Stimulated activated CD4-positive, alpha-beta T cell treated with anti-CD3 and anti-CD28 coated beads, Interleukin-2, amount 100 ng/mL, for 24 hours (primary cell): Measurements from ENCODE around the gene GNG2.

Experiments
- DNase-seq, 2 donors: peaks; one replicate each; pipeline ENCODE4 v3.0.0-alpha.2; 2020

Gene GNG2

DNA sequence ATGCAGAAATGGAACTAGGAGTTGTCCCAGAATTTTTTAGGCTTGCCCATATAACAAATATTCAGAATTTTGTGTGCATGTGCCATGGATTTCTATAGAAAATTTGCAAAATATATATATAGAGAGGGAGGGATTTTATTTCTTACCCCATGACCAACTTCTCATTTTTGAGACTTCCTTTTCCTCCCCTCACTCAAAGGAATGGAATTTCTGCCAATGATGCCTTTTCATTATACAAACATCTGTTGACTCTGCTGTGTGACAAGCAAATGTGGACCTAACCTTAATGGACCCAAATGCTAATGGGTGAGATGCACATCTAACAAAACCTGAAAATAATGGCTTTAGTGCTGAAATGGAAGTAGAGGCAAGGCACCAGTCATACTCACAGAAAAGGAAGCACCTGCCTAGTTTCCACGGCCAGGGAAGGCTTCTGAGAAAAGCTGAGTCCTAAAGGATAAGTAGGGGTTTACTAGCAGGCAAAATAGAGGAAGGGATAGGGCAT lies 3.6 kb upstream of the GNG2 start:
- no peak for DNase-seq

GRCh38 chr14:51859131-51859530 lies 1.3 kb upstream of the GNG2 start:
- DNase-seq = no peak

- no peak for DNase-seq
Measured at GRCh38 chr14:51860825-51861499, 550 bp downstream of the GNG2 start.

DNA sequence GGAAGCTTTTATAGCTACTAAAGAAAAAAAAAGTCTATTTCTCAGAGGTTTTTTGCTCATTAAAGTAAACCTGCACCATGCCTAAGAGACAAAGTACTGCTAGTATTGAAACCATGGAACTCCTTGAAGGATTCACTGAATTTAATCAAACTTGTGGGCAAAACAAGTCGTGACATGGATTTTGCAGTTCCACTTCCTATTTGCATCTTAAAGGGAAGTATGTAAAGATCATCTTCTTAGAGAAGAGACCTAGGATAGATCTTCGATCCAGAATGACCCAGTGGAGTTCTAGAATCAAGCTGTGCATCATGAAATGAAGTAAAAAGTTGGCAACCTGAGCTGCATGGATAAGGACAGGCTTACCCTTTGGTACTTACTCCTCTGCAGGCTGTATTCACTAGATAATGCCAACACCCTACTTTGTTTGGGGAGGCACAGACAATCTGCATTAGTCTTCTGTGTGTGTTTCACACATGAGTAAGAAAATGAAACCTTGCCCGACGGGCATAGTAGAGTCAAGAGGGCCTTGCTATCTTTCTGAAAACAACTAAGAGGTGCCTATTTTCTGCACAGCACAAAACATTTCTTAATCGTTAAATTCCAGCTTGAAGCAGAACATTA lies 1.9 kb downstream of the GNG2 start:
- DNase-seq = no peak

DNA sequence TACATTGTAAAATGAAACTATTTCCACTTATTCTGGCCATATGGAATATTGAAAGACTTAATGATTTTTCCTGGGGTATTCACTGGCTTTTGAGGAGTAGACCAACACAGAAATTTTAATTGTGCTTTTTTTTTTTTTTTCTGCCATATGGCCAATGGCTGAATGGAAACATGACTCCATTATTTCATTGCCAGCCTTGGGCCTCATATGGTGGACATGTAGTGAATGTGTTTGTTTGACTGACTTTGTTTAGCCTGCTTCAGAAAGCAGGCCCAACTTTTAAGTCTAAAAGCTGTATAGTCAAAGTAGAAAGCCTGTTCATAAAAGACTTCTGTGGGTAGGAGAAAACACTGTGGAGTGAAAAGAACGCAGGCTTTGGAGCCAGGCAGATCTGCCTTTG lies 2.4 kb downstream of the GNG2 start:
- no peak for DNase-seq

DNA sequence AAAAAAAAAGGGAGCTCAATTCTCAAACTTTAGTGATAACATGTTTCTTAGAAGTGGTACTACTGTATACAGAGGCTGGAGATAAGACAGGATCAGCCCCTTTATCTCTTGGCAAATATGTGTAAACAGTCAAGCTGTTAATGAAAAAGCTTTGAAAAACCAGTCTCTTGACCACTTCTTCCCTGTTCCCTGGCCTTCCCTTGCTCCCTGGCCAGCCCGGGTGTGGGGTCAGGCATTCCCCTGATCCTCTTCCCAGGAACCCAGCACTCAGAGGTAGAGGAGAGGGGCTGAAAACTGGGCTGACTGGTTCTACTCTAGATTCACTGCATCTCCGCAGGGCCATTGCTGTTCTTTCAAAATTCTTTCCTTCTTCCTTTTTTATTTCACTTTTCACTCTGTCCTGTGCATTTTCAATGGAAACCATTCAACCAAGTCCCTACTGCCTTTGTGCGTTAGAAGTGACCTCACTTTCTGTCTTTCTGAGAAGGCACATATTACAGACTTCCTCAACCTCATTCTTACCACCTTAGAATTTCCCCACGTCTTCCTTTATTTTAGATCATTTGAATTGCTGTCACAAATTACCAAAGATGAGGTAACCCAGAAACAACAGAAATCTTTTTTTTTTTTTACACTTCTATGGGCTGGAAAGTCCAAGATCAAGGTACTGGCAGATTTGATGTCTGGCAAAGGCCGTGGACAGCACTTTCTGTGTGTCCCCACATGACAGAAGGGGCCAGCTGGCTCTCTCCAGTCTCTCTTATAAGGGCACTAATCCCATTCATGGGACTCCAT lies 5.7 kb downstream of the GNG2 start:
- DNase-seq = no peak

GRCh38 chr14:51867741-51868140 lies 7.3 kb downstream of the GNG2 start:
- no peak for DNase-seq

- no peak for DNase-seq
Measured at GRCh38 chr14:51868405-51868804, 8.0 kb downstream of the GNG2 start.

DNA sequence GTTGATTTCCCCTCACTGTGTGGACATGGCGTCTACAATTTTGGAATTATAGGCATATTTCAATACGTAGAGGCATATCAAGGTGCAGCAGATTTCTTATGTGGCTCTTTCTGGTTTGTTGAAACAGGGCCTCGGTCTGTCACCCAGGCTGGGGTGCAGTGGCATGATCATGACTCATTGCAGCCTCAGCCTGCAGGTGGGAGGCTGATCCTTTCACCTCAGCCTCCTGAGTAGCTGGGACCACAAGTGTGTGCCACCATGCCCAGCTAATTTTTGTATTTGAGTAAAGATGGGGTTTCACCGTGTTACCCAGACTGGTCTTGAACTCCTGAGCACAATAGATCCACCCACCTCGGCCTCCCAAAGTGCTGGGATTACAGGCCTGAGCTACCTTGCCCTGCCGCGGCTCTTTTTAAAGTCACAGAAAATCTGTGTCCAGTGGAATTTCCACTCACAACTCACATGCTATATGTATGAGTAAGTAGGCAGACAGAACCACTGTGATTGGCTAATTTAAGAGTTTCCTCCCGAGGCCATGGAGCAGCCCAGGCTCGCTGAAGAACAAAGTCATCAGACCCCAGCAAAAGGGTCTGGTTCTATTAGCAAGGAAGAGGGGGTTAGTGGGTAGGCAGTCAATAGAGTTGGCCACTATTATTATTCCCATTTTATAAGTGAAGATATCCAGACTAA lies 9.1 kb downstream of the GNG2 start:
- peak; percentile 61 to 62 for DNase-seq

GRCh38 chr14:51870606-51871005 lies 10.2 kb downstream of the GNG2 start:
- DNase-seq = no peak

- no peak for DNase-seq
Measured at GRCh38 chr14:51871846-51872245, 11.4 kb downstream of the GNG2 start.

GRCh38 chr14:51872396-51872795 lies 12.0 kb downstream of the GNG2 start:
- no peak for DNase-seq

- DNase-seq = peak; percentile 13 to 43
Measured at GRCh38 chr14:51873221-51873893, 12.9 kb downstream of the GNG2 start.

- DNase-seq = no peak
Measured at GRCh38 chr14:51877810-51878209, 17.4 kb downstream of the GNG2 start.

DNA sequence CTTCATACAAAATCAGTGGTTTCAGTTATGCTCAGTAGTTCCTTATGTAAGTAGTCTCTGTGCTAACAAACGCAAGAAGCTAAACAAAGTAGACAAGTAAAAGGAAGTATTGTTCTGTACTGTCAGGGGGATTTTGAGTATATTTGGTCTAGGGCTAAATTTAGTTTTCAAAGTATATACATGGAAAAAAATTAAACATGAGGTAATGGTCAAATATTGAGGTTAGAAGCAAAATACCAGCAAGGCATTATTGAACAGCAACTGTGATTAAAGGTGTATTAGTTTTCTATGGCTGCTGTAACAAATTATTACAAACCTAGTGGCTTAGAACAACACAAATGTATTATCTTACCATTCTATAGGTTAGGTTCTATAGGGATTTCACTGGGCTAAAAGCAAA lies 18.8 kb downstream of the GNG2 start:
- DNase-seq = no peak

- DNase-seq = no peak
Measured at GRCh38 chr14:51880835-51881580, 20.6 kb downstream of the GNG2 start.

DNA sequence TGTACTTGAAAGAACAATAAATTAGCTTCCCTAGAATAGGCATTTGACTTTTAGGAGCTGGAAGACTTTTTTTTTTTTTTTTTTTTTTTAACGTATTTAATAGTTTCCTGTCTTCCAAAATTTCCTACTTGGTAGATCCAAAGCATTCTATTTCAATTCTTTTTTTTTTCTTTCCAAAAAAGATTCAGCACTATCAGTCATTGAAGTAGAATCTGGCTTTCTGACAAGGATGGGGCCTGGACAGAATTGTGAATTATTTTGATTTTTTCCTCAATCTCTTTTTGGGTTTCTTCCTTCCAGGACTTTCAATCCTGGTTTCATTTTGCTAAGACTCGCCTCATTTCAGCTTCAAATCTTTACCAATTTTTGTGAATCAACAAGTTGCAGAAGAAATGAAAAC lies 21.2 kb downstream of the GNG2 start:
- no peak for DNase-seq

DNA sequence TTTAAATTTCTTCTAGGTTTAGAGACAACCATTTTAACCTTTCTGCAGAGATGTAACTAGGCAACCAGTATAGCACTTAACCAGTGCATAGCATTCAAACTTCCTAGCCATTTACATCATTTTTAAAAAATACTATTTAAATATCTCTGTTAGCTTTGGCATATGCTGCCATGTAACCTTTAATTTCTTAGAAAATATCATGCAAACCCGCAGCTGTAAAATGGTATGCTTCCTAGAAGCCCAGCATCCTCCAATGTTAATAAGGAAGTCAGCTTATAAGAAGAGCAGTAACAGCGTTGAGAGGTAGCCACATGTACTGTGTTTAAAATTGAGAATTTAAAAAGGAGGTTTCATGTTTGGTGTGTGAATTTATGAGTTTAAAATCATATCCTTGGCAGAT lies 22.8 kb downstream of the GNG2 start:
- DNase-seq = no peak

GRCh38 chr14:51884086-51884927 lies 23.9 kb downstream of the GNG2 start:
- DNase-seq = no peak

- no peak for DNase-seq
Measured at GRCh38 chr14:51889851-51890250, 29.4 kb downstream of the GNG2 start.

GRCh38 chr14:51894250-51894649 lies 33.8 kb downstream of the GNG2 start:
- DNase-seq = no peak
